ENCODE results near the gene RMI2.

Gene RMI2

GRCh38 chr16:11310634-11310977, 34.7 kb upstream of the RMI2 start:
- DNase-seq = no peak

- DNase-seq = peak in 1 of 5 donors; percentile 76
These were observed 34.2 kb upstream of the RMI2 start for GRCh38 chr16:11310997-11311561.

- DNase-seq = peak in 2 of 5 donors; percentile 15 to 38
These were observed 32.4 kb upstream of the RMI2 start for GRCh38 chr16:11312718-11313492.

GRCh38 chr16:11313493-11314308, 31.6 kb upstream of the RMI2 start:
- no peak for DNase-seq

GRCh38 chr16:11314309-11314894, 30.9 kb upstream of the RMI2 start:
- DNase-seq = no peak

- DNase-seq = no peak
These were observed 29.7 kb upstream of the RMI2 start for GRCh38 chr16:11315510-11315909.

- no peak for DNase-seq
These were observed 28.8 kb upstream of the RMI2 start for GRCh38 chr16:11316331-11317015.

GRCh38 chr16:11318817-11319216, 26.4 kb upstream of the RMI2 start:
- no peak for DNase-seq

GRCh38 chr16:11319529-11320146, 25.6 kb upstream of the RMI2 start:
- no peak for DNase-seq

GRCh38 chr16:11320170-11320569, 25.1 kb upstream of the RMI2 start:
- DNase-seq = no peak

GRCh38 chr16:11321662-11322061, 23.6 kb upstream of the RMI2 start:
- no peak for DNase-seq

GRCh38 chr16:11322823-11323222, 22.4 kb upstream of the RMI2 start:
- no peak for DNase-seq

GRCh38 chr16:11323551-11324336, 21.5 kb upstream of the RMI2 start:
- no peak for DNase-seq

- peak in 1 of 5 donors; percentile 75 for DNase-seq
These were observed 19.7 kb upstream of the RMI2 start for GRCh38 chr16:11325404-11326083.

- no peak for DNase-seq
These were observed 19.0 kb upstream of the RMI2 start for GRCh38 chr16:11326084-11326736.

GRCh38 chr16:11326737-11327276, 18.5 kb upstream of the RMI2 start:
- no peak for DNase-seq

GRCh38 chr16:11327277-11328171, 17.7 kb upstream of the RMI2 start:
- DNase-seq = no peak

- DNase-seq = peak in 3 of 5 donors; percentile 9 to 84 (median 18)
These were observed 16.8 kb upstream of the RMI2 start for GRCh38 chr16:11328172-11329070.

Measured in T-helper 1 cell (primary cell).